Memory B cell (primary cell): ENCODE data around the gene PRUNE1.

Source experiments
- ATAC-seq: fragments of 150-1000 bp; cut with Tn5 transposase; 2 replicates; pipeline ENCODE4 v1.10.0; 2021; ENCODE audit warnings: low read depth, mild to moderate bottlenecking, moderate library complexity
- DNase-seq, 2 donors: peaks; one replicate each; pipeline ENCODE4 v3.0.0; 2022; ENCODE audit warnings: low spot score in 2 of 2
- H3K27ac Mint-ChIP-seq: one replicate; pipeline ENCODE4 v1.8.0; 2022; ENCODE audit warnings: mild to moderate bottlenecking, moderate library complexity, mixed read lengths
- H3K27me3 Mint-ChIP-seq: one replicate; pipeline ENCODE4 v1.8.0; 2022; ENCODE audit warnings: mixed read lengths
- H3K36me3 Mint-ChIP-seq: one replicate; pipeline ENCODE4 v1.8.0; 2022; ENCODE audit warnings: mild to moderate bottlenecking, mixed read lengths
- H3K4me1 Mint-ChIP-seq: one replicate; pipeline ENCODE4 v1.8.0; 2022; ENCODE audit warnings: mixed read lengths
- H3K4me3 Mint-ChIP-seq: one replicate; pipeline ENCODE4 v1.8.0; 2022; ENCODE audit warnings: mild to moderate bottlenecking, moderate library complexity, mixed read lengths
- H3K9me3 Mint-ChIP-seq: one replicate; pipeline ENCODE4 v1.8.0; 2022; ENCODE audit warnings: mixed read lengths

The PRUNE1 gene

GRCh38 chr1:150994248-150994647 lies 14.0 kb upstream of the PRUNE1 start:
- Mint-ChIP-seq H3K27me3 (no peaks in the 10 kb centered on the region), H3K36me3 (peaks cover 4% of the 10 kb centered on the region), H3K4me3 (no peak overlapping the region), H3K9me3 (no peaks in the 10 kb centered on the region), H3K4me1 (no peaks in the 10 kb centered on the region), H3K27ac (no peak overlapping the region)
- no peak for DNase-seq
- no peak for ATAC-seq

- no peak overlapping the region for H3K27ac Mint-ChIP-seq
- no peaks in the 10 kb centered on the region for H3K27me3 Mint-ChIP-seq
- DNase-seq: no peak
- H3K9me3 Mint-ChIP-seq: no peaks in the 10 kb centered on the region
- no peak for ATAC-seq
- no peaks in the 10 kb centered on the region for H3K4me1 Mint-ChIP-seq
- H3K4me3 Mint-ChIP-seq: no peak overlapping the region
- H3K36me3 Mint-ChIP-seq: peaks cover 4% of the 10 kb centered on the region
Measured at GRCh38 chr1:150995460-150995859, 12.8 kb upstream of the PRUNE1 start.

GRCh38 chr1:150995896-150996295 lies 12.4 kb upstream of the PRUNE1 start:
- H3K27me3 Mint-ChIP-seq: no peaks in the 10 kb centered on the region
- no peaks in the 10 kb centered on the region for H3K9me3 Mint-ChIP-seq
- peak; percentile 34 for ATAC-seq
- DNase-seq: peak in 1 of 2 donors; percentile 37
- no peak overlapping the region for H3K27ac Mint-ChIP-seq
- peak overlapping the region; percentile 41 for H3K4me3 Mint-ChIP-seq
- peaks cover 6% of the 10 kb centered on the region for H3K36me3 Mint-ChIP-seq
- no peaks in the 10 kb centered on the region for H3K4me1 Mint-ChIP-seq

GRCh38 chr1:150997126-150997872 lies 10.9 kb upstream of the PRUNE1 start:
- no peaks in the 10 kb centered on the region for H3K9me3 Mint-ChIP-seq
- DNase-seq: no peak
- ATAC-seq: no peak
- no peak overlapping the region for H3K27ac Mint-ChIP-seq
- H3K36me3 Mint-ChIP-seq: peaks cover 12% of the 10 kb centered on the region
- peaks cover 2% of the 10 kb centered on the region for H3K4me1 Mint-ChIP-seq
- no peak overlapping the region for H3K4me3 Mint-ChIP-seq
- H3K27me3 Mint-ChIP-seq: no peaks in the 10 kb centered on the region

GRCh38 chr1:150997949-150998348 lies 10.3 kb upstream of the PRUNE1 start:
- no peaks in the 10 kb centered on the region for H3K9me3 Mint-ChIP-seq
- DNase-seq (no peak), ATAC-seq (no peak)
- H3K4me3 Mint-ChIP-seq: no peak overlapping the region
- H3K27ac Mint-ChIP-seq: no peak overlapping the region
- peaks cover 12% of the 10 kb centered on the region for H3K36me3 Mint-ChIP-seq
- no peaks in the 10 kb centered on the region for H3K27me3 Mint-ChIP-seq
- peaks cover 8% of the 10 kb centered on the region for H3K4me1 Mint-ChIP-seq

- Mint-ChIP-seq H3K9me3 (no peaks in the 10 kb centered on the region), H3K4me3 (no peak overlapping the region), H3K4me1 (peaks cover 10% of the 10 kb centered on the region), H3K36me3 (peaks cover 12% of the 10 kb centered on the region), H3K27ac (no peak overlapping the region), H3K27me3 (no peaks in the 10 kb centered on the region)
- ATAC-seq (no peak), DNase-seq (no peak)
Measured at GRCh38 chr1:150999051-150999674, 9.1 kb upstream of the PRUNE1 start.

GRCh38 chr1:150999926-151000325 lies 8.3 kb upstream of the PRUNE1 start:
- Mint-ChIP-seq H3K27ac (no peak overlapping the region), H3K4me3 (no peak overlapping the region), H3K27me3 (no peaks in the 10 kb centered on the region), H3K4me1 (peaks cover 10% of the 10 kb centered on the region), H3K9me3 (no peaks in the 10 kb centered on the region), H3K36me3 (peaks cover 12% of the 10 kb centered on the region)
- ATAC-seq: no peak
- DNase-seq: no peak

GRCh38 chr1:151000408-151000807 lies 7.8 kb upstream of the PRUNE1 start:
- no peak for DNase-seq
- H3K9me3 Mint-ChIP-seq: no peaks in the 10 kb centered on the region
- ATAC-seq: no peak
- no peak overlapping the region for H3K4me3 Mint-ChIP-seq
- H3K27me3 Mint-ChIP-seq: no peaks in the 10 kb centered on the region
- no peak overlapping the region for H3K27ac Mint-ChIP-seq
- peaks cover 12% of the 10 kb centered on the region for H3K36me3 Mint-ChIP-seq
- H3K4me1 Mint-ChIP-seq: peaks cover 12% of the 10 kb centered on the region

GRCh38 chr1:151001602-151002001 lies 6.6 kb upstream of the PRUNE1 start:
- Mint-ChIP-seq H3K4me1 (peaks cover 21% of the 10 kb centered on the region), H3K27me3 (no peaks in the 10 kb centered on the region), H3K9me3 (no peaks in the 10 kb centered on the region), H3K4me3 (no peak overlapping the region), H3K27ac (no peak overlapping the region), H3K36me3 (peaks cover 12% of the 10 kb centered on the region)
- ATAC-seq (no peak), DNase-seq (no peak)

- H3K4me1 Mint-ChIP-seq: peaks cover 25% of the 10 kb centered on the region
- ATAC-seq: no peak
- H3K36me3 Mint-ChIP-seq: peaks cover 12% of the 10 kb centered on the region
Measured at GRCh38 chr1:151002051-151002450, 6.2 kb upstream of the PRUNE1 start.

GRCh38 chr1:151002611-151003010 lies 5.6 kb upstream of the PRUNE1 start:
- peaks cover 9% of the 10 kb centered on the region for H3K36me3 Mint-ChIP-seq
- no peak overlapping the region for H3K4me3 Mint-ChIP-seq
- ATAC-seq: no peak
- no peaks in the 10 kb centered on the region for H3K27me3 Mint-ChIP-seq
- no peaks in the 10 kb centered on the region for H3K9me3 Mint-ChIP-seq
- DNase-seq: no peak
- H3K27ac Mint-ChIP-seq: no peak overlapping the region
- H3K4me1 Mint-ChIP-seq: peaks cover 30% of the 10 kb centered on the region

More at GRCh38 chr1:151002051-151002450, 6.2 kb upstream of the PRUNE1 start:
- Mint-ChIP-seq H3K27ac (no peak overlapping the region), H3K9me3 (no peaks in the 10 kb centered on the region), H3K4me3 (no peak overlapping the region), H3K27me3 (no peaks in the 10 kb centered on the region)
- no peak for DNase-seq

GRCh38 chr1:151003180-151003579 lies 5.1 kb upstream of the PRUNE1 start:
- ATAC-seq: no peak
- peaks cover 35% of the 10 kb centered on the region for H3K4me1 Mint-ChIP-seq
- H3K4me3 Mint-ChIP-seq: no peak overlapping the region
- no peaks in the 10 kb centered on the region for H3K9me3 Mint-ChIP-seq
- H3K36me3 Mint-ChIP-seq: peaks cover 9% of the 10 kb centered on the region
- DNase-seq: no peak
- H3K27ac Mint-ChIP-seq: no peak overlapping the region
- no peaks in the 10 kb centered on the region for H3K27me3 Mint-ChIP-seq

- ATAC-seq: no peak
- H3K4me3 Mint-ChIP-seq: peak overlapping the region; percentile 100
- H3K9me3 Mint-ChIP-seq: no peaks in the 10 kb centered on the region
- H3K4me1 Mint-ChIP-seq: peaks cover 44% of the 10 kb centered on the region
- peak overlapping the region; percentile 98 for H3K27ac Mint-ChIP-seq
- no peak for DNase-seq
- H3K27me3 Mint-ChIP-seq: no peaks in the 10 kb centered on the region
- H3K36me3 Mint-ChIP-seq: peaks cover 6% of the 10 kb centered on the region
Measured at GRCh38 chr1:151005729-151006319, 2.4 kb upstream of the PRUNE1 start.

GRCh38 chr1:151006327-151007052 lies 1.8 kb upstream of the PRUNE1 start, which contains the start of gene MINDY1:
TSS of gene MINDY1 (minus strand) at chr1:151006902. CDS start at chr1:151002617, 4,285 bp downstream.
- ATAC-seq: peak; percentile 27
- peak; percentile 30 to 32 for DNase-seq
- Mint-ChIP-seq H3K9me3 (no peaks in the 10 kb centered on the region), H3K36me3 (peaks cover 5% of the 10 kb centered on the region), H3K4me1 (peaks cover 44% of the 10 kb centered on the region), H3K27me3 (no peaks in the 10 kb centered on the region), H3K27ac (peak within 1 kb of the TSS; percentile 98), H3K4me3 (peak within 1 kb of the TSS; percentile 100)
